Caki2 (cell line): ENCODE data around the gene AMDHD1. TPM values are rescaled to one million over a fixed set of nuclear protein-coding genes. Genes with fewer than 3 reads are reported as not detected.

Experiments used
- total RNA-seq: library from RNA; depleted of rRNA; stranded (reverse); fragments of >200 nt; shearing (Covaris generic); gene quantifications from 2 replicates; pipeline ENCODE4 v1.2.3, GENCODE V29; 2014; ENCODE audit warnings: low replicate concordance; rRNA removed

AMDHD1 gene
- total RNA-seq, 1 experiment from 2014 or later, result not detected

Other genes starting within 250 kb of the AMDHD1 start
- 70.3 and 91.7 TPM in 2 replicates for gene NTN4, start 152.6 kb upstream of the AMDHD1 start, total RNA-seq
- 5.6 and 6.7 TPM in 2 replicates for gene SNRPF, start 84.4 kb upstream of the AMDHD1 start, total RNA-seq
- 0.14 and 0.20 TPM in 2 replicates for gene CCDC38, start 717 bp upstream of the AMDHD1 start, total RNA-seq
- gene HAL, start 53.0 kb downstream of the AMDHD1 start, total RNA-seq, result not detected in 2 replicates
- 43.7 and 78.5 TPM in 2 replicates for gene LTA4H, start 92.3 kb downstream of the AMDHD1 start, total RNA-seq